ENCODE data around the gene SAG. TPM values are rescaled to one million over a fixed set of nuclear protein-coding genes. Genes with fewer than 3 reads are reported as not detected.

Gene SAG
- total RNA-seq, 1 donor from 2014 or later = not detected

DNA sequence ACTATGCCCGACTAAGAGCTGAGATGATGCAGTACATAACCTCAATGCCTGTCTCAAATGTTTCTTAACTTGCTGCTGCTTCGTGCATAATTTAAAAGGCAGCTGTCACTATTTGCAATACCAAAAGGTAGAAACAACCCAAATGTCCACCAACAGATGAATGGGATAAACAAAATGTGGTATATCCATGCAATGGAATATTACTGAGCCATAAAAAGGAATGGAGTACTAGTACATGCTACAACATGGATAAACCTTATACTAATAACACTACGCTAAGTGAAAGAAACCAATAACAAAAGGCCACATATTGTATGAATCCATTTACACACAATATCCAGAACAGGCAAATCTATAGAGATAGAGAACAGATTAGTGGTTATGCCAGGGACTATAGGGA is 33.7 kb downstream of the SAG start:
- Histone ChIP-seq H3K4me3 (ENCODE audit: low read depth, low read length) (no peak overlapping the region), H3K27me3 (ENCODE audit: control insufficient read depth, insufficient read depth, low read length) (no peaks in the 10 kb centered on the region), H3K36me3 (ENCODE audit: control insufficient read depth, insufficient read depth, low read length) (no peaks in the 10 kb centered on the region)
- DNase-seq (ENCODE audit: low read depth) = no peak
- TF ChIP-seq CTCF (IDR thresholded peaks at IDR 0.05; ENCODE audit: insufficient read depth, low read length, poor library complexity, severe bottlenecking) = no peak

- TF ChIP-seq CTCF (IDR thresholded peaks at IDR 0.05; ENCODE audit: insufficient read depth, low read length, poor library complexity, severe bottlenecking) = no peak
Measured at GRCh38 chr2:233342301-233342700, 34.7 kb downstream of the SAG start.

GRCh38 chr2:233343171-233343705 is 35.6 kb downstream of the SAG start:
- no peaks in the 10 kb centered on the region for H3K36me3 ChIP-seq (ENCODE audit: control insufficient read depth, insufficient read depth, low read length)
- H3K27me3 ChIP-seq (ENCODE audit: control insufficient read depth, insufficient read depth, low read length) = no peaks in the 10 kb centered on the region
- TF ChIP-seq CTCF (IDR thresholded peaks at IDR 0.05; ENCODE audit: insufficient read depth, low read length, poor library complexity, severe bottlenecking) = no peak
- no peak overlapping the region for H3K4me3 ChIP-seq (ENCODE audit: low read depth, low read length)
- DNase-seq (ENCODE audit: low read depth) = no peak

More at GRCh38 chr2:233342301-233342700, 34.7 kb downstream of the SAG start:
- no peak for DNase-seq (ENCODE audit: low read depth)
- Histone ChIP-seq H3K27me3 (ENCODE audit: control insufficient read depth, insufficient read depth, low read length) (no peaks in the 10 kb centered on the region), H3K36me3 (ENCODE audit: control insufficient read depth, insufficient read depth, low read length) (no peaks in the 10 kb centered on the region), H3K4me3 (ENCODE audit: low read depth, low read length) (no peak overlapping the region)

- H3K27me3 ChIP-seq (ENCODE audit: control insufficient read depth, insufficient read depth, low read length) = no peaks in the 10 kb centered on the region
- no peaks in the 10 kb centered on the region for H3K36me3 ChIP-seq (ENCODE audit: control insufficient read depth, insufficient read depth, low read length)
- TF ChIP-seq CTCF (IDR thresholded peaks at IDR 0.05; ENCODE audit: insufficient read depth, low read length, poor library complexity, severe bottlenecking) = no peak
- DNase-seq (ENCODE audit: low read depth) = no peak
- H3K4me3 ChIP-seq (ENCODE audit: low read depth, low read length) = no peak overlapping the region
Measured at GRCh38 chr2:233346376-233346775, 38.8 kb downstream of the SAG start.

- no peak for TF ChIP-seq CTCF (IDR thresholded peaks at IDR 0.05; ENCODE audit: insufficient read depth, low read length, poor library complexity, severe bottlenecking)
- no peaks in the 10 kb centered on the region for H3K27me3 ChIP-seq (ENCODE audit: control insufficient read depth, insufficient read depth, low read length)
- no peaks in the 10 kb centered on the region for H3K36me3 ChIP-seq (ENCODE audit: control insufficient read depth, insufficient read depth, low read length)
- H3K4me3 ChIP-seq (ENCODE audit: low read depth, low read length) = no peak overlapping the region
- DNase-seq (ENCODE audit: low read depth) = no peak
Measured at GRCh38 chr2:233346930-233347329, 39.3 kb downstream of the SAG start.

Data from kidney epithelial cell (primary cell).